ENCODE data around the gene TFF2.

Gene TFF2

GRCh38 chr21:42332557-42333317 lies 18.1 kb downstream of the TFF2 start:
- no peak overlapping the region for H3K27ac ChIP-seq
- peak; percentile 29 for DNase-seq (ENCODE audit: low spot score)
- no peak for TF ChIP-seq CTCF (IDR thresholded peaks at IDR 0.05)
- H3K4me3 ChIP-seq = no peak overlapping the region

GRCh38 chr21:42331660-42332059 lies 19.1 kb downstream of the TFF2 start:
- DNase-seq (ENCODE audit: low spot score) = no peak
- no peak overlapping the region for H3K27ac ChIP-seq

GRCh38 chr21:42330380-42331371 lies 20.1 kb downstream of the TFF2 start:
- H3K27ac ChIP-seq = no peak overlapping the region
- H3K4me3 ChIP-seq = no peak overlapping the region
- DNase-seq (ENCODE audit: low spot score) = peak; percentile 19
- TF ChIP-seq CTCF (IDR thresholded peaks at IDR 0.05) = no peak

More at GRCh38 chr21:42331660-42332059, 19.1 kb downstream of the TFF2 start:
- H3K4me3 ChIP-seq = no peak overlapping the region
- TF ChIP-seq CTCF (IDR thresholded peaks at IDR 0.05) = no peak

- DNase-seq (ENCODE audit: low spot score) = peak; percentile 31
- H3K4me3 ChIP-seq = no peak overlapping the region
- TF ChIP-seq CTCF (IDR thresholded peaks at IDR 0.05) = no peak
- no peak overlapping the region for H3K27ac ChIP-seq
Measured at GRCh38 chr21:42324896-42325295, 25.9 kb downstream of the TFF2 start.

- Histone ChIP-seq H3K27ac (no peak overlapping the region), H3K4me3 (no peak overlapping the region)
- peak; percentile 45 for DNase-seq (ENCODE audit: low spot score)
- no peak for TF ChIP-seq CTCF (IDR thresholded peaks at IDR 0.05)
Measured at GRCh38 chr21:42321845-42322244, 28.9 kb downstream of the TFF2 start.

- Histone ChIP-seq H3K4me3 (no peak overlapping the region), H3K27ac (no peak overlapping the region)
- no peak for TF ChIP-seq CTCF (IDR thresholded peaks at IDR 0.05)
- peak; percentile 54 for DNase-seq (ENCODE audit: low spot score)
Measured at GRCh38 chr21:42321231-42321630, 29.6 kb downstream of the TFF2 start.

Data from coronary artery (tissue), 2 donors.